ENCODE data around the gene CRYZ.

The CRYZ gene

DNA sequence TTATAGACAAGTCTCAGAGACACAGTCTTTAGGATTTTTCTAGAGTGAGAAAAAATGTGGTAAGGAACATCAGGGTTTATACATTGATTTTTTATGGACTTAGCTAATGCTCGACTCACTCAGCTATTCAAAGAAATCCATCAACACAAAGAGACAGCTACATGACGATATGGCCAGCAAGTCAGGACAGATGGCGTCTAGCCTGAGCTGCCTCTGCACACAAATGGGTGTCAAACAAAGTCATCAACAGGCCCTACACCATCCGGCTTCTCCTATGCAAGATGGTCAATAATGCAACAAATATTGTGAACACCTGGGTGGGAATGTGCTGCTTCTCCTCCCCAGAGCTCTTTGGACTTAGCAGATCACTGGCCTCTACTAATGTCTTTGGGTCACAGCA lies 45.9 kb downstream of the CRYZ start:
- H3K9me3 ChIP-seq (ENCODE audit: control insufficient read depth in 2 of 2, low read length in 2 of 2) = no peaks in the 10 kb centered on the region
- no peak overlapping the region for H3K27ac ChIP-seq (ENCODE audit: low read depth in 2 of 2, low read length in 2 of 2)
- no peaks in the 10 kb centered on the region for H3K4me1 ChIP-seq (ENCODE audit: control insufficient read depth in 2 of 2, insufficient read depth in 2 of 2, low read length in 2 of 2)
- H3K36me3 ChIP-seq (ENCODE audit: control insufficient read depth in 2 of 2, insufficient read depth in 2 of 2, low read length in 2 of 2) = no peaks in the 10 kb centered on the region
- no peak overlapping the region for H3K4me3 ChIP-seq (ENCODE audit: low read length in 2 of 2)
- H3K9ac ChIP-seq (ENCODE audit: low read depth in 1 of 2, low read length in 2 of 2) = no peak overlapping the region
- H3K27me3 ChIP-seq (ENCODE audit: control insufficient read depth in 2 of 2, insufficient read depth in 2 of 2, low read length in 2 of 2) = no peaks in the 10 kb centered on the region

DNA sequence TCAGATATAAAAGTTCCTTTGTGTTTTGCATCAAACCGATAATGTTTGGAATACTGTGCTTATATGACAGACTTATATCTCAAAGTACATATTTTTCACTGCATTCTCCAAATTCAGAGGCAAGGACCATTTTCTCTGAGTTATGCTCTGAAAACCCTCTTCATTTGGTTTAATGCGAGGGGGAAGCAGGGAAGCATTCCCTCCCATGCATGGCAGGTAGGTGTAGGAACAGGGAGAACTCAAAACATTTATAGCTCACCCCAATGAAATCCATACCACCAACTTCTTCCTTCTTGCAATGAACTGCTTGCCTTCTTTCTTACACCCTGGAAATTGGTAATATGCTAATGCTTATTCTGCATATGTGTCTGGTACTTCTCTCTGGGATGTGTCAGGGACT lies 48.5 kb downstream of the CRYZ start:
- no peak overlapping the region for H3K4me3 ChIP-seq (ENCODE audit: low read length in 2 of 2)
- no peaks in the 10 kb centered on the region for H3K9me3 ChIP-seq (ENCODE audit: control insufficient read depth in 2 of 2, low read length in 2 of 2)
- H3K36me3 ChIP-seq (ENCODE audit: control insufficient read depth in 2 of 2, insufficient read depth in 2 of 2, low read length in 2 of 2) = no peaks in the 10 kb centered on the region
- H3K27me3 ChIP-seq (ENCODE audit: control insufficient read depth in 2 of 2, insufficient read depth in 2 of 2, low read length in 2 of 2) = no peaks in the 10 kb centered on the region
- no peaks in the 10 kb centered on the region for H3K4me1 ChIP-seq (ENCODE audit: control insufficient read depth in 2 of 2, insufficient read depth in 2 of 2, low read length in 2 of 2)
- no peak overlapping the region for H3K9ac ChIP-seq (ENCODE audit: low read depth in 1 of 2, low read length in 2 of 2)
- no peak overlapping the region for H3K27ac ChIP-seq (ENCODE audit: low read depth in 2 of 2, low read length in 2 of 2)

DNA sequence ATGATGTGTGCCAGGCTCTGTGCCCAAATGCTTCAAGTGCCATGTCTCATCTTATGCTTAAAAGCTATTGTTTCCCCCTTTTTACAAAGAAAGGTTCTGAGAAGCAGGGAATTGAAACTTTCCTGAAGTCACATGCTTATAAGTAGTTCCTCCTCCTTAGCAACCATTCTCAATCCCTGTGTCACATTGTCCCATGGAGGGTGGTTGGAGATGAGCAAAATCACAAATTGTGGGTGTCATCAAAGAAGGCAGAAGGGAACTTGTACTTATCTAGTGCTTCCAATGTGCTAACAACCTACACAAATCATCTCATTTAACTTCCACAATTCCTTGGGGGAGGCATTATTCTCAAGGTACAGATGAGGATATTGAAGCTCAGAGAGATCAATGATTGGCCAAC lies 49.2 kb downstream of the CRYZ start:
- no peak overlapping the region for H3K4me3 ChIP-seq (ENCODE audit: low read length in 2 of 2)
- H3K27me3 ChIP-seq (ENCODE audit: control insufficient read depth in 2 of 2, insufficient read depth in 2 of 2, low read length in 2 of 2) = no peaks in the 10 kb centered on the region
- H3K27ac ChIP-seq (ENCODE audit: low read depth in 2 of 2, low read length in 2 of 2) = no peak overlapping the region
- no peaks in the 10 kb centered on the region for H3K36me3 ChIP-seq (ENCODE audit: control insufficient read depth in 2 of 2, insufficient read depth in 2 of 2, low read length in 2 of 2)
- H3K9me3 ChIP-seq (ENCODE audit: control insufficient read depth in 2 of 2, low read length in 2 of 2) = no peaks in the 10 kb centered on the region
- H3K9ac ChIP-seq (ENCODE audit: low read depth in 1 of 2, low read length in 2 of 2) = no peak overlapping the region
- H3K4me1 ChIP-seq (ENCODE audit: control insufficient read depth in 2 of 2, insufficient read depth in 2 of 2, low read length in 2 of 2) = no peaks in the 10 kb centered on the region

DNA sequence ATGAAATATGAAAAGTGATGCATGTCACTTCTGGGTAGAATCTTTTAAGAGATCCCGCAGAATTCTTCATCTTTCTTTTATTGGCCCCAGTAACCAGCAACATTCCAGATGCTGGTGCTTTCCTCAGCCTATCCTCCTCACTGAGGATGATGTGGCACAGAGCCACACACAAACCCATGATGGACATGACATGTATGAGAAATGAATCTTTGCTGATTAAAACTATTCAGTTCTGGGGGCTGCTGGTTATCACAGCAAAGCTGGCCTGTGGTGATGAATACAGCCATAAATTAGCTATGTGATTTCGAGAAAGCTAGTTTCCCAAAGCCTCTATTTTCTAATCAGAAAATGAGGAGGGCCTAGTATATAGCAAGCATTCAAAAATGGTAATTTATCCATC lies 51.0 kb downstream of the CRYZ start:
- Histone ChIP-seq H3K4me3 (ENCODE audit: low read length in 2 of 2) (no peak overlapping the region), H3K36me3 (ENCODE audit: control insufficient read depth in 2 of 2, insufficient read depth in 2 of 2, low read length in 2 of 2) (no peaks in the 10 kb centered on the region), H3K27ac (ENCODE audit: low read depth in 2 of 2, low read length in 2 of 2) (no peak overlapping the region), H3K4me1 (ENCODE audit: control insufficient read depth in 2 of 2, insufficient read depth in 2 of 2, low read length in 2 of 2) (no peaks in the 10 kb centered on the region), H3K9ac (ENCODE audit: low read depth in 1 of 2, low read length in 2 of 2) (no peak overlapping the region), H3K27me3 (ENCODE audit: control insufficient read depth in 2 of 2, insufficient read depth in 2 of 2, low read length in 2 of 2) (no peaks in the 10 kb centered on the region), H3K9me3 (ENCODE audit: control insufficient read depth in 2 of 2, low read length in 2 of 2) (no peaks in the 10 kb centered on the region)

DNA sequence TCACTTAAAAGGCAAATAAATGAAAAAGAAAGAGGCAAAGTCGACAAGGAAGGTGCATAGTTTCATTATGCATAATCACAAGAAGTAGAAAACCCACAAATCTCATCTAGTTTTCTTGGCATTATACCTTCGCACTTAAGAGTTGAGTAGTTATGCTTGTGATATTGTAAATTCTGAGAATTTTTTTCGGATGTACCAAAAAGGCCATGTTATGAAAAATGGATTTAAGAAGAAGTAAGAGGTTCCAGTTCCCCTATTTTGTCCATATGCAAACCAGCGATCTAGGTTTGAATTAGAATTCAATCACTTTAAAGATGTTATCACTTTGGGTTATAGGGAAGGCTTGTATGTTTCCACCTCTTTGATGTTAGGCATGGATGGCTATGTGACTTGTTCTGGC lies 51.4 kb downstream of the CRYZ start:
- no peaks in the 10 kb centered on the region for H3K4me1 ChIP-seq (ENCODE audit: control insufficient read depth in 2 of 2, insufficient read depth in 2 of 2, low read length in 2 of 2)
- no peaks in the 10 kb centered on the region for H3K27me3 ChIP-seq (ENCODE audit: control insufficient read depth in 2 of 2, insufficient read depth in 2 of 2, low read length in 2 of 2)
- H3K9me3 ChIP-seq (ENCODE audit: control insufficient read depth in 2 of 2, low read length in 2 of 2) = no peaks in the 10 kb centered on the region
- H3K9ac ChIP-seq (ENCODE audit: low read depth in 1 of 2, low read length in 2 of 2) = no peak overlapping the region
- no peaks in the 10 kb centered on the region for H3K36me3 ChIP-seq (ENCODE audit: control insufficient read depth in 2 of 2, insufficient read depth in 2 of 2, low read length in 2 of 2)
- no peak overlapping the region for H3K4me3 ChIP-seq (ENCODE audit: low read length in 2 of 2)
- H3K27ac ChIP-seq (ENCODE audit: low read depth in 2 of 2, low read length in 2 of 2) = no peak overlapping the region

DNA sequence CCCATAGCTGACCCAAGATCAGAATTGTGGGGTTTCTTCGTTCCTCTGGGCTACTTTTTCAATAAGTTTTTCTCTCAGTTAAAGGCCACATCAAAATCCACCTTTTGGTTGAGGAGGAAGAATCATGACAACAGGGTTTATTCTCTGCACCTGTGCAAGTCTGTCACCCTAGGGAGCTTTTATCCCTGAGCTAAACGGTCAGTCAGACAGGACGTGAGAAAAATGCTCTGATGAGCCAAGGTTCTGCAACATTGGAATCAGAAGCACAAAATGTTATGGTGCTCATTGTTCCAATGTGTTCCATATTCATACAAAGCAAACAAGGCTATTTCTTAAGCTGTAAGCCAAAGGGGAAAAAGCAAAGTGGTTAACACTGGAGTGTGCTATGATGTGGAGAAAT lies 51.8 kb downstream of the CRYZ start:
- Histone ChIP-seq H3K27me3 (ENCODE audit: control insufficient read depth in 2 of 2, insufficient read depth in 2 of 2, low read length in 2 of 2) (no peaks in the 10 kb centered on the region), H3K4me1 (ENCODE audit: control insufficient read depth in 2 of 2, insufficient read depth in 2 of 2, low read length in 2 of 2) (no peaks in the 10 kb centered on the region), H3K36me3 (ENCODE audit: control insufficient read depth in 2 of 2, insufficient read depth in 2 of 2, low read length in 2 of 2) (no peaks in the 10 kb centered on the region), H3K27ac (ENCODE audit: low read depth in 2 of 2, low read length in 2 of 2) (no peak overlapping the region), H3K9me3 (ENCODE audit: control insufficient read depth in 2 of 2, low read length in 2 of 2) (no peaks in the 10 kb centered on the region), H3K4me3 (ENCODE audit: low read length in 2 of 2) (no peak overlapping the region), H3K9ac (ENCODE audit: low read depth in 1 of 2, low read length in 2 of 2) (no peak overlapping the region)

DNA sequence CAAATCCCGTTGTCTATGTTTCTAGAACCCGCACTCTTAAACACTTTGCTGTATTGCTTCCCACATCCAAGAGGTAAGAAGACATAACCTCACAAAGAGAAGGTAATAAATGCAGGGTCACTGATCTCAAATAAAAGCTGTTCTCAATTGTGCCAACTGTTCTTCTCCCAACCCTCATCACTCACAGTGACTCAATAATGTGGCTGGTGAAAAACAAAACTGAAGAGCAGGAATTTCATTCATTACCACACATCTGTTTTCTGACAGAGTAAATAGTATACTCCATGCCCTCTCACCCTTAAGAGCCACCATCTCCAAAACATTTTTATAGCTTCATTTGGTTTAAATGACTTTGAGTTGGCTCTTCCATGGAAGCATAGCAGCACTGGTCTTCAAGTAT lies 53.0 kb downstream of the CRYZ start:
- H3K4me1 ChIP-seq (ENCODE audit: control insufficient read depth in 2 of 2, insufficient read depth in 2 of 2, low read length in 2 of 2) = no peaks in the 10 kb centered on the region

DNA sequence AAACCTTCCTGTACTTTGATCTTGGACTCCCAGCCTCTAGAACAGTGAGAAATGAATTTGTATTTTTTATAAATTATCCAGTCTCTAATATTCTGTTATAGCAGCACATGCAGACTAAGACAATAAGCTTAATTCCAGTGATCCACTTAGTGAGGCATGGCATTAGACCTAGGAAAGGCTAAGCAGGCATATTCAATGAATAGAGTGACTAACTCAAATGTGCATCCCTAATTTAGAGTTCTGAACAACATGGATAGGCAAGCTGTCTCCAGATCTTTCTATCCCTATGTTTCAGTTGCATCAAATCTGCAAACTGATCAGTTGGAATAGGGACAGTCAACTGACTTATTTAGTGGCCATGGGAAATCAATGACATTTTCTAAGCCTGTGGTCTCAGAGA lies 54.9 kb downstream of the CRYZ start:
- Histone ChIP-seq H3K36me3 (ENCODE audit: control insufficient read depth in 2 of 2, insufficient read depth in 2 of 2, low read length in 2 of 2) (no peaks in the 10 kb centered on the region), H3K4me1 (ENCODE audit: control insufficient read depth in 2 of 2, insufficient read depth in 2 of 2, low read length in 2 of 2) (peaks cover 0 to 2% of the 10 kb centered on the region in 2 donors), H3K9ac (ENCODE audit: low read depth in 1 of 2, low read length in 2 of 2) (no peak overlapping the region), H3K9me3 (ENCODE audit: control insufficient read depth in 2 of 2, low read length in 2 of 2) (no peaks in the 10 kb centered on the region), H3K27ac (ENCODE audit: low read depth in 2 of 2, low read length in 2 of 2) (no peak overlapping the region), H3K27me3 (ENCODE audit: control insufficient read depth in 2 of 2, insufficient read depth in 2 of 2, low read length in 2 of 2) (peaks cover 6 to 9% of the 10 kb centered on the region in 2 donors), H3K4me3 (ENCODE audit: low read length in 2 of 2) (no peak overlapping the region)

More for the DNA sequence above, 53.0 kb downstream of the CRYZ start:
- Histone ChIP-seq H3K9ac (ENCODE audit: low read depth in 1 of 2, low read length in 2 of 2) (no peak overlapping the region), H3K4me3 (ENCODE audit: low read length in 2 of 2) (no peak overlapping the region), H3K9me3 (ENCODE audit: control insufficient read depth in 2 of 2, low read length in 2 of 2) (no peaks in the 10 kb centered on the region), H3K27me3 (ENCODE audit: control insufficient read depth in 2 of 2, insufficient read depth in 2 of 2, low read length in 2 of 2) (peaks cover 0 to 4% of the 10 kb centered on the region in 2 donors), H3K36me3 (ENCODE audit: control insufficient read depth in 2 of 2, insufficient read depth in 2 of 2, low read length in 2 of 2) (no peaks in the 10 kb centered on the region), H3K27ac (ENCODE audit: low read depth in 2 of 2, low read length in 2 of 2) (no peak overlapping the region)

DNA sequence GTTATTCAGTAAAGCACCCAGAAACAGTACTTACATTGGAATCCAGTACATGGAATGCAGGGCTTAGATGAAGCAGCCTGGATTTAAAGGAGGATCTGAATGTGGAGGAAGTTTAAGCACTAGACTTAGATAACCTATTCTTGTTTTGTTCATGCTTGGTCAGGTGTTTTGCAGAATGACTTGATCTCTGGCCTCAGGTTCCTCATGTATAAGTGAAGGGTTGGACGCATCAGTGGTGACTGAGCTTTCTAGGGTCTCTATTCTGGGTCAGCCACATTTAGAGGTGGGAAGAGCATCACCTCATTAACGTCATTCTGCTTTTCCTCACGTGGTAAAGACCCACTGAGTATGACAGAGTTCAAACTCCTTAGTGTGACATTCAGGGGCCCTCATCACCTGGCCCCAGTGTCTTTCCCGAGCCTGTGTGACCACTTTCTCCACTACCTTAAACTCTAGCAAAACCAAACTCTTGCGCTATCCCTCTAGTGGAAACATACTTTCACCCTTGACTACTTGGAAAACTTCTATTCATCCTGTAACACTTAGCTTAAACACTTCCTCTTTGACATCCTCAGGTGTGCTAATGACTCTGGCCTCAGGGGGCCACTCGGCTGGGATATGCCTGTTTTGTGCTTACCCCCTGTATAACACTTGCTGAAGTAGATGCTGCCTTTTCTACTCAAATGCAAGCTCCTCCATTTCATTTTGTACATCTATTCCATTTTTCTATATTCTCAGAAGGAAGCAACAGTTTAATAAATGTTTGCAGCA lies 58.4 kb downstream of the CRYZ start:
- H3K9me3 ChIP-seq (ENCODE audit: control insufficient read depth in 2 of 2, low read length in 2 of 2) = no peaks in the 10 kb centered on the region
- no peak overlapping the region for H3K27ac ChIP-seq (ENCODE audit: low read depth in 2 of 2, low read length in 2 of 2)
- no peak overlapping the region for H3K9ac ChIP-seq (ENCODE audit: low read depth in 1 of 2, low read length in 2 of 2)
- H3K27me3 ChIP-seq (ENCODE audit: control insufficient read depth in 2 of 2, insufficient read depth in 2 of 2, low read length in 2 of 2) = peaks cover 6 to 9% of the 10 kb centered on the region in 2 donors
- H3K4me3 ChIP-seq (ENCODE audit: low read length in 2 of 2) = no peak overlapping the region
- H3K4me1 ChIP-seq (ENCODE audit: control insufficient read depth in 2 of 2, insufficient read depth in 2 of 2, low read length in 2 of 2) = peaks cover 0 to 2% of the 10 kb centered on the region in 2 donors
- H3K36me3 ChIP-seq (ENCODE audit: control insufficient read depth in 2 of 2, insufficient read depth in 2 of 2, low read length in 2 of 2) = no peaks in the 10 kb centered on the region

DNA sequence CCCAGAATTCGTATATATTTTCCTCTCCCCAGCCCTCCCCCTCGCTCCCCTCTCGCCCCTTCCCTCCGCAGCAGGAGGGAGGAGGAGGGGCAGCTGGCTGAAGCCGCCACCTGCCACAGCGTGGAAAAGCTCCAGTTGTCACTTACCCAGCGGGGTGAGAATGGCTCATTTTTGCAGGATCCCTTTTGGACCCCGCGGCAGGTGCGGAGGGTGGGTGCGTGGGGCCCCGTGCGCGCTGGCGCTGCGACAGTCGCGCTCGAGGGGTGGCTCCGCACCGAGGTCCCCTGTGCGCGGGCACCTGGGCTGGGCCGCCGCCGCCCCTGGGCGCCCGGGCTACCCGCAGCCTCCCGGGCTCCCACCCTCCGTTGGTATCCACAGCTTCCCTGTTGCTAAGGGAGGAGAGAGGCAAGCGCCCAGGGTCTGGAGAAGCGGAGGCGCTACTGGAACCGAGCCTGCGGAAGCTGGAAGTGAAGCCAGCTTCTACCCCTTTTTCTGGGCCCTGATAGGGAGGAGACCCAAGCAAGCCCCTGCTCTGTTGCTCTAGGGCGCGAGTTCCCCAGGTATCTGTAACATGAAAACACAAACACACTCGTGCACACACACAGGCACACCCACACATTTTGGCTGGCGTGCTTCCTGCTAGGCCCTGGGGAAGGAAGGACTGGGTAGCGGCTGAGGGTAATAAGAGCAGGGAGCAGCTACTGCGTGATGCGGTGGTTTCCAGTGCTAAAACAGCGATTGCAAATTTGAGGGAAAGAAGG lies 59.3 kb downstream of the CRYZ start, which contains the start of gene ERICH3:
ERICH3 (minus strand) TSS at position 442 of the 761 bp plus-strand sequence; CDS start at position 169, 273 bp downstream.
- H3K4me3 ChIP-seq (ENCODE audit: low read length in 2 of 2) = peak within 1 kb of the TSS in 1 of 2 donors; percentile 53
- H3K9me3 ChIP-seq (ENCODE audit: control insufficient read depth in 2 of 2, low read length in 2 of 2) = no peaks in the 10 kb centered on the region
- H3K4me1 ChIP-seq (ENCODE audit: control insufficient read depth in 2 of 2, insufficient read depth in 2 of 2, low read length in 2 of 2) = peaks cover 0 to 2% of the 10 kb centered on the region in 2 donors
- no peak within 1 kb of the TSS for H3K27ac ChIP-seq (ENCODE audit: low read depth in 2 of 2, low read length in 2 of 2)
- no peaks in the 10 kb centered on the region for H3K36me3 ChIP-seq (ENCODE audit: control insufficient read depth in 2 of 2, insufficient read depth in 2 of 2, low read length in 2 of 2)
- H3K9ac ChIP-seq (ENCODE audit: low read depth in 1 of 2, low read length in 2 of 2) = no peak within 1 kb of the TSS
- peaks cover 6 to 9% of the 10 kb centered on the region in 2 donors for H3K27me3 ChIP-seq (ENCODE audit: control insufficient read depth in 2 of 2, insufficient read depth in 2 of 2, low read length in 2 of 2)

Measured in mucosa of rectum (tissue), 2 donors.